BE2C (cell line): ENCODE measurements around the gene CDRT4.

Source experiments
- DNase-seq: peaks from one replicate; pipeline ENCODE4 v3.0.0-alpha.2; 2020
- H3K27me3 ChIP-seq: fragments of 250-450 bp; sonication (Bioruptor Pico); 2 replicates; pipeline ENCODE4 v1.5.1; 2020; ENCODE audit warnings: mild to moderate bottlenecking
- H3K36me3 ChIP-seq: fragments of 250-450 bp; sonication (Bioruptor Pico); 2 replicates; pipeline ENCODE4 v1.5.1; 2020; ENCODE audit warnings: mild to moderate bottlenecking
- H3K4me1 ChIP-seq: fragments of 250-450 bp; sonication (Bioruptor Pico); 2 replicates; pipeline ENCODE4 v1.5.1; 2020
- H3K4me3 ChIP-seq: 2 replicates; pipeline ENCODE4 v1.5.1; 2011; ENCODE audit warnings: low read depth, low read length
- H3K9me3 ChIP-seq: fragments of 250-450 bp; sonication (Bioruptor Pico); 2 replicates; pipeline ENCODE4 v1.5.1; 2020
- TF ChIP-seq, protein P1 (sequence below): IDR thresholded peaks from 2 replicates; pipeline ENCODE4 v1.5.1; 2012; ENCODE audit warnings: mild to moderate bottlenecking, low read depth, low read length

The CDRT4 gene

DNA sequence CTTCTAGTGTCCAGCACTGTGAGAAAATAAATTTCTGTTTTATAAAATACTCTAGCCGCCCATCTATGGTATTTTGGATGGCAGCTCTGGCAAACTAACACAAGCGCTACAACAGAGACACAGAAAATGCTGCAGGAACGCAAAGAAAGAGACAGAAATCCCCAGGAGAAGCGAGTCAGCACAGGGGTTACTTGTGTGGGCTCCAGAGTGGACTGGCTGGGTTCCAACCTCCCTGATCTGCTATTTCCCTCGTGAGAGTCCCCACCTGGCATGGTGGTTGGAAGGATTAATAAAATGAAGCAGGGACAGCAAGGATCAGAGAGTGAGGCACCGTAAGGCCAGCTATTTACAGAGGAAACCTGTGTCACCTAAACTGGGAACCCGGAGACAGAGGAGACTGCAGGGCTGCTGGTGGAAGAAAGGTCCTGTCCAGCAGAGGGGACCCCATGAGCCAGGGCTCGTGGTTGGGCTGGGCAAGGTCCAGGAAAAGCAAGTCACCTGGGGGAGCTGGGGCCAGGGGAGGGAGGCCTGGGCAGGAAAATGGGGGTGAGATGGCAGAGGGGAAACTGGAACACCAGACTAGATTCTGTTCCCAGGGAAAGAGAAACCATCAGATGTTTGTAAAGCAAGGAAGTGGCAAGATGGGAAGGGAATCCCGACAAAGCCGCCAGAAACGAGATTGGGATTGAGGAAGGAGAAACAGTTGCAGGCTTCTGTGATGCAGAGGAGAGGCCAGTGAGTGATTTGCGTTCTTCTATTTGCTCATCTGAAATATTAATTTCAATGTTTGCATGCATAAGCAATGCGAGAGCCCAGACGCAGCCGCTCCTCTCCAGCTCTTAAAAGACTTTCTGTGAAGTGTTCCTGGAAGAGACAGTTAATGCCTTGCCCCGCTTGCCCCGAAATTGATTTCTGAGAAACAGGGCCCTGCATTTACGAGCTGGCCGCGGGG, 63.0 kb downstream of the CDRT4 start:
- no peaks in the 10 kb centered on the region for H3K27me3 ChIP-seq
- peak; percentile 30 for DNase-seq
- TF ChIP-seq, protein P1, sequence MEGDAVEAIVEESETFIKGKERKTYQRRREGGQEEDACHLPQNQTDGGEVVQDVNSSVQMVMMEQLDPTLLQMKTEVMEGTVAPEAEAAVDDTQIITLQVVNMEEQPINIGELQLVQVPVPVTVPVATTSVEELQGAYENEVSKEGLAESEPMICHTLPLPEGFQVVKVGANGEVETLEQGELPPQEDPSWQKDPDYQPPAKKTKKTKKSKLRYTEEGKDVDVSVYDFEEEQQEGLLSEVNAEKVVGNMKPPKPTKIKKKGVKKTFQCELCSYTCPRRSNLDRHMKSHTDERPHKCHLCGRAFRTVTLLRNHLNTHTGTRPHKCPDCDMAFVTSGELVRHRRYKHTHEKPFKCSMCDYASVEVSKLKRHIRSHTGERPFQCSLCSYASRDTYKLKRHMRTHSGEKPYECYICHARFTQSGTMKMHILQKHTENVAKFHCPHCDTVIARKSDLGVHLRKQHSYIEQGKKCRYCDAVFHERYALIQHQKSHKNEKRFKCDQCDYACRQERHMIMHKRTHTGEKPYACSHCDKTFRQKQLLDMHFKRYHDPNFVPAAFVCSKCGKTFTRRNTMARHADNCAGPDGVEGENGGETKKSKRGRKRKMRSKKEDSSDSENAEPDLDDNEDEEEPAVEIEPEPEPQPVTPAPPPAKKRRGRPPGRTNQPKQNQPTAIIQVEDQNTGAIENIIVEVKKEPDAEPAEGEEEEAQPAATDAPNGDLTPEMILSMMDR = no peak
- H3K4me1 ChIP-seq = peaks cover 11% of the 10 kb centered on the region
- H3K9me3 ChIP-seq = no peaks in the 10 kb centered on the region
- H3K4me3 ChIP-seq = no peak overlapping the region
- H3K36me3 ChIP-seq = no peaks in the 10 kb centered on the region

DNA sequence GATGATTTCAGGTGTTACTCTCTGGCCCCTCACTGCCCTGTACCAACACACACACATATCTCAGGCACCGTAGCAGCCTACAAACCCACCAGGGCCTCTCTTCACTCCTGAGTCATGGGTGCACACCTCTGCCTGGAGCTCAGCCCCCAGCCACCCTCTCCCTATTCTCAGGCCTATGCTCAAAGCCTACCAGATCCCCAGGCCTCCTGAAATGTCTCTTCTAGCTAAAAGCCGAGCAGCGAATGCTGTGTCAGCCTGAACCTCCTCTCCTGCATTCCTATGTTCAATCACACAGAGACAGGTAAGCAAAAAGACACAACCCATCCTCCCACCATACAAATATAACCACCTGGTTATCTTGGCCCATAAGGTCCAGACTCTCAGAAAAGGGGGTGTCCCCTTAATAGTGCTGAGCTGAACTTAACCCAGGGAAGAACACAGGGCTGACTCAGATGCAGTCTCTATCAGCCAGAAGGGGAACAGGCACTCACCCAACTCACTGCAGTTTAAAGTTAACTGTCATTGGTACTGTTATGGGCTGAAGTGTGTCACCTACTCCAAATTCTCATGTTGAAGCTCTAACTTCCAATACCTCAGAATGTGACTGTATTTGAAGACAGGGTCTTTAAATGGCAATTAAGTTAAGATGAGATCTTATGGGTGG, 64.0 kb downstream of the CDRT4 start:
- TF ChIP-seq, protein P1 = no peak
- Histone ChIP-seq H3K9me3 (no peaks in the 10 kb centered on the region), H3K36me3 (no peaks in the 10 kb centered on the region), H3K4me1 (peaks cover 14% of the 10 kb centered on the region), H3K27me3 (no peaks in the 10 kb centered on the region), H3K4me3 (no peak overlapping the region)
- no peak for DNase-seq

DNA sequence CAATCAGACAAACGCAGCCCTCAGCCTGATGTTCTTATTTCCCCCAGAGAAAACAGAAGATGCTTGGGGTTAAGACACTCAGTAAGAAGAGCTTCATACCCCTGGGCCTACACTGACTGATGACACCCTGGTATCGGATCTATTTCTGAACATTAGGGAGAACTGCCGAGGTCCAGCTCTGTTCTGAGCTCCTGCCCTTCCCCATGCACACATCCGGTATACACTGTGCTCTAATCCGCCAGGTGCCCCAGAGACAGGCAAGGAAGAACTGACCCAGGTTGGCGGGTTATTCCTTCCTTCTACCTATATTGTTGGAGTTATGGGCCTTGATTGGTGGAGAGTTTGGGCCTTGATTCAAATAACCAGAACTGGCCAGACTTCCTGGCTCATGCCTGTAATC, 68.0 kb downstream of the CDRT4 start:
- TF ChIP-seq, protein P1 = no peak
- H3K4me3 ChIP-seq = no peak overlapping the region; the same call in 1 of the 2 replicates
- no peak for DNase-seq
- no peaks in the 10 kb centered on the region for H3K9me3 ChIP-seq
- H3K36me3 ChIP-seq = no peaks in the 10 kb centered on the region
- H3K4me1 ChIP-seq = peaks cover 20% of the 10 kb centered on the region
- no peaks in the 10 kb centered on the region for H3K27me3 ChIP-seq

DNA sequence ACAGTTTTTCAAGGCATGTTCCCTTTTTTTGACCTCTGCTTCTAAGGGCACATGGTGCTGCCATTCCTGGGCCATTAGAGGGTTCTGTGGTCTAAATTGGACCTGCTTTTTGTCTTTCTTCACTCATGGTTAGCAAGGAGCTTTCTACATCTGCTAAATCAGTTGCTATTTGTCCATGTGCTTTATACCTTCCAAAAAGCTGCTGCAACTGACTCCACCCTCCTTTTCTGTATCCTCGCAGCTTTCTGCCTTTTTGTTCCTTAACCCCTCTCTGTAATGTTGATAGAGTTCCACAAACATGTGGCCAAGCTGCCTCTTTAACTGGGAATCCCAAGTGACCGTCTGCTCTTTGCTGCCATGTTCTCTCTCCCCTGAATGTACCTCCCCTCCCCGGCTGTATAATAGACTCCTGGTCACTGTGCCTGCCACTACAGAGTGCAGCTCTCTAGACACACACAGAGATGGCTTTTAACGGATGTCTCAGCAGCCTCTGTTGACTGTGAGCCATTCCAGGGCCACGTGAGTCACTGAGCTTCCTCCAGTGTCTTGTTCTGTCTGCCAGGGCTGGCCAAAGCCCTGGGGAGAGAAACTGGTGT, 68.6 kb downstream of the CDRT4 start:
- Histone ChIP-seq H3K36me3 (no peaks in the 10 kb centered on the region), H3K27me3 (no peaks in the 10 kb centered on the region), H3K9me3 (no peaks in the 10 kb centered on the region), H3K4me3 (peak overlapping the region; percentile 24), H3K4me1 (peaks cover 16% of the 10 kb centered on the region)
- TF ChIP-seq, protein P1 = no peak
- peak; percentile 68 for DNase-seq

DNA sequence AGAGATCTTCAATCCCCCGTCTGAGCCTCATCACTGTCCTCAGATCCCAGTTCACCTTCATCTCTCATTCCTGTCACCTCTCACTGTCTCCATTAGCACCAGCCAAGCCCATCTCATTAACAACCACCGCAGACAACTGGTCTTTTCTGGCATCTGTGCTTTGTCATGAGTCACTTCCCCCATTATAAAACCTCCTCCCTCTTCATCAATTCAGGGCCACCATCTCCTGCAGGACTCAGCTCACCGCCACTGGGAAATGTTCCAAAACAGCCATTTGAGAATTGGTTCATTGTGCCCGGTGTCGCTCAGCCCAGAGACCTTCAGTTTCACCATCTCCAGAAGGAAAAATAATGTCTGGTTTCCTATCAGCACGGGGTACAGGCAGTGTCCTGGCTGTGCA, 69.1 kb downstream of the CDRT4 start:
- H3K27me3 ChIP-seq = no peaks in the 10 kb centered on the region
- peak; percentile 68 for DNase-seq
- no peaks in the 10 kb centered on the region for H3K9me3 ChIP-seq
- TF ChIP-seq, protein P1 = no peak
- H3K36me3 ChIP-seq = no peaks in the 10 kb centered on the region
- H3K4me1 ChIP-seq = peaks cover 13% of the 10 kb centered on the region
- H3K4me3 ChIP-seq = peak overlapping the region; percentile 24
